Transverse colon (tissue), 4 donors: ENCODE measurements around the gene UNC119. TPM values are rescaled to one million over a fixed set of nuclear protein-coding genes. Genes with fewer than 3 reads are reported as not detected.

Experiments
- DNase-seq: peaks from one replicate; pipeline ENCODE4 v3.0.0-alpha.2; 2019
- H3K27ac ChIP-seq, 4 donors: fragments of 200-600 bp; sonication (generic); 2 replicates each; pipeline ENCODE4 v1.5.1; 2016 to 2018; ENCODE audit warnings: inconsistent platforms in 4 of 4
- H3K27me3 ChIP-seq: fragments of 200-600 bp; sonication (generic); 2 replicates; pipeline ENCODE4 v1.5.1; 2017; ENCODE audit warnings: inconsistent platforms
- H3K36me3 ChIP-seq, 4 donors: fragments of 200-600 bp; sonication (generic); 2 replicates each; pipeline ENCODE4 v1.5.1; 2017 to 2019; ENCODE audit warnings: inconsistent platforms in 4 of 4
- H3K4me1 ChIP-seq, 4 donors: fragments of 200-600 bp; sonication (generic); 2 replicates each; pipeline ENCODE4 v1.5.1; 2017 to 2020; ENCODE audit warnings: inconsistent platforms in 4 of 4
- H3K4me3 ChIP-seq, 4 donors: fragments of 200-600 bp; sonication (generic); 1 replicate in 1 of 4; 2 replicates in 3 of 4; pipeline versions ENCODE4 v1.5.1 to v1.6.1; 2017 to 2019; ENCODE audit warnings: inconsistent platforms in 4 of 4
- H3K9me3 ChIP-seq, 2 donors: fragments of 200-600 bp; sonication (generic); 2 replicates each; pipeline ENCODE4 v1.5.1; 2017 to 2019; ENCODE audit warnings: inconsistent platforms in 2 of 2
- CTCF ChIP-seq, 5 experiments: fragments of 200-600 bp in 3 of 5; fragments of 450-650 bp in 2 of 5; sonication (generic) in 3 of 5; IDR thresholded peaks; 1 replicate in 2 of 5; 2 replicates in 3 of 5; pipeline ENCODE4 v1.5.1; 2016 to 2017; ENCODE audit warnings: antibody characterized with exemption in 5 of 5, inconsistent platforms in 3 of 5, mild to moderate bottlenecking in 2 of 5, moderate library complexity in 1 of 5
- EP300 ChIP-seq: sonication (generic); formaldehyde crosslinking; IDR thresholded peaks from one replicate; pipeline ENCODE4 v1.6.1; 2017; ENCODE audit warnings: antibody characterized with exemption, low read depth
- POLR2A ChIP-seq: fragments of 450-650 bp; IDR thresholded peaks from one replicate; pipeline ENCODE4 v1.6.1; 2016; ENCODE audit warnings: antibody characterized with exemption, mild to moderate bottlenecking, moderate library complexity
- POLR2AphosphoS5 ChIP-seq, 3 donors: sonication (generic); formaldehyde crosslinking; IDR thresholded peaks; one replicate each; pipeline ENCODE4 v1.6.1; 2016; ENCODE audit warnings: antibody characterized with exemption in 3 of 3
- WGBS, 2 donors: methylation state at CpG; one replicate each; pipeline ENCODE4 v1.1.5; 2018; ENCODE audit warnings: low coverage in 1 of 2; 5-methylcytosine and 5-hydroxymethylcytosine counted together
- in situ Hi-C, 4 donors: fragments of 200-750 bp; cut with MboI; loops; one replicate each; pipeline versions ENCODE4 v1.15.0 to v1.15.1; 2017; ENCODE audit warnings: low sequenced_read_pairs in 3 of 4, low pct_ligation_motif_present in 1 of 4, low pct_unique_long_range_greater_than_20kb in 1 of 4
- intact Hi-C: fragments of 100-400 bp; cut with DNase I; formaldehyde crosslinking; loops from one replicate; pipeline ENCODE4 v1.15.1; 2023; ENCODE audit warnings: low total_unique reads
- total RNA-seq, 4 donors: library from RNA; depleted of rRNA; stranded (reverse); fragments of >200 nt; gene quantifications; one replicate each; pipeline ENCODE4 v1.1.0, GENCODE V29; 2016

UNC119 gene
- total RNA-seq, 4 donors from 2014 or later: 16.4 to 52.4 (median 32.8) TPM

GRCh38 chr17:28541439-28541838 is 11.0 kb downstream of the UNC119 start:
- Histone ChIP-seq H3K27ac (no peak overlapping the region), H3K36me3 (no peaks in the 10 kb centered on the region), H3K4me3 (no peak overlapping the region), H3K27me3 (no peaks in the 10 kb centered on the region), H3K4me1 (no peaks in the 10 kb centered on the region), H3K9me3 (no peaks in the 10 kb centered on the region)
- 78 to 80% methylated on average over 3 to 4 of the region's 4 CpGs for WGBS, 2 donors
- intact Hi-C loops: loop anchor here (5.0 to 10.0 kb wide), 2 partner anchors 63 to 159 kb away; no protein-coding TSS in a partner anchor
- no peak for TF ChIP-seq EP300
- TF ChIP-seq POLR2A: no peak
- TF ChIP-seq POLR2AphosphoS5 (IDR thresholded peaks at IDR 0.05): no peak
- no peak for TF ChIP-seq CTCF (IDR thresholded peaks at IDR 0.05)
- no peak for DNase-seq
- in situ Hi-C loops: no loop called here

DNA sequence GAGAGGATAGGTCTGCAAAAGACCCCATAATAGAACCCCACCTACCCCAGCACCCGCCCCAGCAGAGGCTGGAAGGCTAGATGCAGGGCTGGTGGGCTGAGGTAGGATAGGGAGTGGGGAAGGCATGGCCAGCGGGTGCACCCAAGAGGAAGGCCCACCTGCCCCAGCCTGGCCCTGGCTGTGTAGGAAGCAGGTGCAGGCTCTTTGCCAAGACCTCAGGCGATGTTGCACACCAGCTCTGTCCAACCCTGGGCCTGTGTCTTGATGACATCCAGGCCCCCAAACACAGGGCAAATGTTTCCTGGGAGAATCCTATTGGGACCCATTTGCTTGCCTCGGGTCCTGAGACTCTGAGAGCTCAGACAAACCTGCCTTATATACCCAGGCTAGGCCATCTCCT is 12.2 kb downstream of the UNC119 start:
- no peaks in the 10 kb centered on the region for H3K27me3 ChIP-seq
- no peak for DNase-seq
- H3K4me1 ChIP-seq: peaks cover 0 to 7% (median 0%) of the 10 kb centered on the region in 4 donors
- H3K9me3 ChIP-seq: no peaks in the 10 kb centered on the region
- no peaks in the 10 kb centered on the region for H3K36me3 ChIP-seq
- H3K27ac ChIP-seq: no peak overlapping the region
- H3K4me3 ChIP-seq: no peak overlapping the region
- in situ Hi-C loops (no loop called here), intact Hi-C loops (loop anchor here (5.0 to 10.0 kb wide), 2 partner anchors 65 to 158 kb away; no protein-coding TSS in a partner anchor)
- TF ChIP-seq POLR2A (no peak), EP300 (no peak)
- WGBS, 2 donors: 73% methylated on average over 4 of the region's 4 CpGs; no CpG with 5 or more reads in 1 of the 2 donors

- Histone ChIP-seq H3K27me3 (no peaks in the 10 kb centered on the region), H3K9me3 (no peaks in the 10 kb centered on the region), H3K4me1 (peaks cover 0 to 7% (median 1%) of the 10 kb centered on the region in 4 donors), H3K4me3 (no peak overlapping the region), H3K27ac (no peak overlapping the region), H3K36me3 (no peaks in the 10 kb centered on the region)
- intact Hi-C loops (no loop called here), in situ Hi-C loops (no loop called here)
- TF ChIP-seq CTCF (IDR thresholded peaks at IDR 0.05) (no peak), POLR2A (no peak), EP300 (no peak)
- 86 to 88% methylated on average over 5 to 14 of the region's 14 CpGs for WGBS, 2 donors
- no peak for DNase-seq
These were observed 14.0 kb downstream of the UNC119 start for GRCh38 chr17:28538296-28538895.

GRCh38 chr17:28537219-28537610 is 15.2 kb downstream of the UNC119 start:
- Histone ChIP-seq H3K27me3 (no peaks in the 10 kb centered on the region), H3K4me3 (no peak overlapping the region), H3K36me3 (no peaks in the 10 kb centered on the region), H3K9me3 (no peaks in the 10 kb centered on the region), H3K27ac (no peak overlapping the region), H3K4me1 (peaks cover 3 to 18% (median 8%) of the 10 kb centered on the region in 4 donors)
- no peak for DNase-seq
- in situ Hi-C loops (no loop called here), intact Hi-C loops (no loop called here)
- TF ChIP-seq POLR2AphosphoS5 (IDR thresholded peaks at IDR 0.05) (no peak), EP300 (no peak), CTCF (IDR thresholded peaks at IDR 0.05) (no peak), POLR2A (no peak)
- WGBS, 2 donors: 56% methylated on average over 12 of the region's 12 CpGs; no CpG with 5 or more reads in 1 of the 2 donors
